Fibroblast of villous mesenchyme (primary cell): Measurements from ENCODE around the gene CCL25. TPM values are rescaled to one million over a fixed set of nuclear protein-coding genes. Genes with fewer than 3 reads are reported as not detected.
A peak's percentile ranks its signal among the peaks of the same experiment; 100 is the strongest.

Experiments
- DNase-seq: peaks from one replicate; pipeline ENCODE4 v3.0.0-alpha.2; 2010; ENCODE audit warnings: low read depth
- H3K4me3 ChIP-seq: 2 replicates; pipeline ENCODE4 v1.5.1; 2011; ENCODE audit warnings: low read depth, mild to moderate bottlenecking, low read length
- CTCF ChIP-seq: IDR thresholded peaks from 2 replicates; pipeline ENCODE4 v1.5.1; 2012; ENCODE audit warnings: low read depth, mild to moderate bottlenecking, low read length; ENCODE audit not compliant: insufficient read depth
- total RNA-seq: library from RNA; depleted of rRNA; stranded (reverse); fragments of >200 nt; gene quantifications from 2 replicates; pipeline ENCODE4 v1.2.3, GENCODE V29; 2012

Gene CCL25
- total RNA-seq, 1 donor, result not detected

DNA sequence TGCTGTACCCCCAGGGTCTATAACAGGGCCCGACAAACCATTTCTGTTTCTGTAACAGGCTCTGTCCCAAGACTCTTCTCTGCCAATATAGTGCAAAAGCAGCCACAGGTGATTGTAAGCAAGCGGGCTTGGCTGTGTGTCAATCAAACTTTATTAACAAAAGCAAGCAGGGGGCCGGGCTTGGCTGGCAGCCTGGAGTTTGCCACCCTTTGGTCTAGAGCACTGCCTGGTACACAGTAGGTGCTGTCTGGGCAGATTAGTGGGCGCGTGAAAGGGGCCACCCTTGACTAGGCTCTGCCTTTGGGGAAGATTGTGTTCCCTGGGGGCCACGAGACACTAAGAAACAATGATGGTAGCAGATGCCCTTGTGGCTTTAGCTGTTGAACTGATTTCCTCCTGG is 27.4 kb downstream of the CCL25 start:
- no peak overlapping the region for H3K4me3 ChIP-seq
- TF ChIP-seq CTCF, result no peak
- DNase-seq, result no peak

- H3K4me3 ChIP-seq, result no peak overlapping the region
- no peak for TF ChIP-seq CTCF
- no peak for DNase-seq
Observed at GRCh38 chr19:8080832-8081231, 28.3 kb downstream of the CCL25 start.

DNA sequence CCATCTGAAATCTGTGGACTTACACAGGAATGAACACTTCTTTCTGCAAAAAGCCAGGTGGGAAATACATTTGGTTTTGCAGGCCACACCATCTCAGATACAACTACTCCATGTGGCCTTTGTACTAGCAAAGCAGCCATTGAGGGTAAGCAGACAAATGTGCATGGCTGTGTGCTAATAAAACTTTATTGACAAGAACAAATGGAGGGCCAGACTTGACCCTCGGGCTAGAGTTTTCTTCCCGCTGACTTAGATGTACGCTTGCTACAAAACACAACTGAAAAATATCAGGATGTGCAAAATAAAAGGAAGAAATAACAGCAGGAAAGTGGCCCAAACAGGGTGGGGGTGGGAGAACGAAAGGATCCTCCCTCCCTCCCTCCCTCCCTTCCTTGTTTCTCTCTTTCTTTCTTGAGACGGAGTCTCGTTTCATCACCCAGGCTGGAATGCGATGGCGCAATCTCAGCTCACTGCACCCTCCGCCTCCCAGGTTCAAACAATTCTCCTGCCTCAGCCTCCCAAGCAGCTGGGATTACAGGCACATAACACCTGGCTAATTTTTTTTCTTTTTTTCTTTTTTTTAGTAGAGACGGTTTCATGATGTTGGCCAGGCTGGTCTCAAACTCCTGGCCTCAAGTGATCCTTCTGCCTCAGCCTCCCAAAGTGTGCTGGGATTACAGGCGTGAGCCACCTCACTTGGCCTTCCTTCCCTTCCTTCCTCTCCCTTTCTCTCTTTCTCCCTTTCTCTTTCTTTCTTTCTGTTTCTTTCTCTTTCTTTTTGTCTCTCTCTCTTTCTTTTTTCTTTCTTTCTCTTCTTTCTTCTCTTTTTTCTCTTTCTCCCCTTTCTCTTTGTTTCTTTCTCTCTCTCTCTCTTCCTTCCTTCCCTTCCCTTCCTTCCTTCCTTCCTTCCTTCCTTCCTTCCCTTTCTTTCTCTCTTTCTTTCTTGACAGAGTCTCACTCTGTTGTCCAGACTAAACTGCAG is 29.3 kb downstream of the CCL25 start:
- DNase-seq, result peak; percentile 19
- H3K4me3 ChIP-seq, result no peak overlapping the region
- no peak for TF ChIP-seq CTCF

DNA sequence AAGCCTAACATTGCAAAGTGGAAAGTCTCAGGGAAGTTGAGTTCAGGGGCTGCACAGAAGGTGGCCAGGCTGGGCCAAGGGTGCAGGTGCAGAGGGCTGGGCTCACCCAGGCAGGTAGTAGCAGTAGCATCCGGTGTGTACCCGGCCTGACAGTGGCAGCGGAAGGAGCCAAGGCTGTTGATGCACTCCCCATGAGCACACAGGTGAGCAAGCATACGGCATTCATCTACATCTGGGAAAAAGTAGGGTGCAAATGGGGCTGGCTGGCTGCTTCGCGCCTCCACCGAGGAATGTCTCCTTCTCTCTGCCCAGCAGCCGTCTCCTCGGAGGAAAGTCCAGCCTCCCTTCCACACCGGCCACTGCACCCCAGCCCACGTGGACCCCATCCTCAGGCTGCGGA is 30.6 kb downstream of the CCL25 start:
- DNase-seq, result no peak
- no peak overlapping the region for H3K4me3 ChIP-seq
- no peak for TF ChIP-seq CTCF

- no peak overlapping the region for H3K4me3 ChIP-seq
- no peak for DNase-seq
- TF ChIP-seq CTCF, result no peak
Observed at GRCh38 chr19:8084152-8084551, 31.6 kb downstream of the CCL25 start.

DNA sequence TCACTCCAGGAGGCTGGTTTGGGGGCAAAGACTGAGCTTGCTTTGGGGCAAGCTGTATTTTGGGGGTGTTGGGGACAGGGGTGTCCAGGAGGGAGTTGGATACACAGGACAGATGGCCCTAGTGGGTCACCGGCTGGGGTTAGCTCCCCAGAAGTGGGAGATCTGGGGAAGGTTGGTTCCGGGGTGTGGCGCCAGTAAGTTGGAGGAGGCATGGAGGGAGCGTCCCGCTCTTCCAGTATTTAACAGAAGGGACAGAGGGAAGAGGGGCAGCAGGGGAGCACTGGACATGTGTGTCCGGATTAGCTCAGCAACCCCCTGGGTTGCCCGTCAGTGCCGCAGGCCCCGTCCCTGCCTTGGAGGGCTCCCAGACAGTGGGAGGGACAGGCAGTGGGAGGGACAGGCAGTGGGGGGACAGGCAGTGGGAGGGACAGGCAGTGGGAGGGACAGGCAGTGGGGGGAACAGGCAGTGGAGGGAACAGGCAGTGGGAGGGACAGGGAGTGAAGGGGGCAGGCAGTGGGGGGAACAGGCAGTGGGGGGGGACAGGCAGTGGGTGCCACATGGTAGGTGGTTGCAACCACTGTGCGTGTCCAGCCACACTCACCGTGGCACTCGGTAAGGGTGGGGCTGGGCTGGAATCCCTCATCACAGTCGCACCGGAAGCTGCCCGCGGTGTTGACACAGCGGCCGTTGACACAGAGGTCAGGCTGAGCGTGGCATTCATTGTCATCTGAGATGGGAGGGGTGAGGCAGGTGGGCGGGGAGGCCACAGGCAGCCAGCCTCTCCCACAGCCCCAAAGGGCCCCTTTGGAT is 33.2 kb downstream of the CCL25 start:
- no peak for TF ChIP-seq CTCF

More for the DNA sequence above, 33.2 kb downstream of the CCL25 start:
- no peak for DNase-seq
- H3K4me3 ChIP-seq, result no peak overlapping the region
